Measurements from ENCODE around the gene NACC2. TPM values are rescaled to one million over a fixed set of nuclear protein-coding genes. Genes with fewer than 3 reads are reported as not detected.

The NACC2 gene
- total RNA-seq, 4 donors from 2014 or later = 22.2 to 64.3 (median 26.5) TPM

GRCh38 chr9:136016572-136017288 is 78.4 kb downstream of the NACC2 start:
- H3K4me3 ChIP-seq = no peak overlapping the region
- intact Hi-C loops (cut with DNase I; ENCODE audit: low total_unique reads) = no loop called here
- no peak overlapping the region for H3K27ac ChIP-seq
- H3K4me1 ChIP-seq = peaks cover 6 to 11% (median 8%) of the 10 kb centered on the region in 4 donors
- no peaks in the 10 kb centered on the region for H3K9me3 ChIP-seq
- peak; percentile 3 for DNase-seq
- TF ChIP-seq POLR2A (IDR thresholded peaks at IDR 0.05) (no peak), EP300 (IDR thresholded peaks at IDR 0.05; ENCODE audit: low read depth) (no peak), CTCF (IDR thresholded peaks at IDR 0.05) (no peak), POLR2AphosphoS5 (IDR thresholded peaks at IDR 0.05) (no peak)
- peaks cover 0 to 7% (median 0%) of the 10 kb centered on the region in 4 donors for H3K36me3 ChIP-seq
- WGBS, 2 donors (ENCODE audit: low coverage in 1 of 2) = 93% methylated on average over 21 of the region's 23 CpGs; no CpG with 5 or more reads in 1 of the 2 donors
- H3K27me3 ChIP-seq = no peaks in the 10 kb centered on the region
- in situ Hi-C loops (cut with MboI; ENCODE audit: low pct_ligation_motif_present in 1 of 4, low pct_unique_long_range_greater_than_20kb in 1 of 4, low sequenced_read_pairs in 3 of 4) = no loop called here

GRCh38 chr9:136015656-136016571 is 79.2 kb downstream of the NACC2 start:
- Histone ChIP-seq H3K36me3 (peaks cover 0 to 7% (median 0%) of the 10 kb centered on the region in 4 donors), H3K27ac (no peak overlapping the region), H3K27me3 (no peaks in the 10 kb centered on the region), H3K9me3 (no peaks in the 10 kb centered on the region), H3K4me3 (no peak overlapping the region), H3K4me1 (peaks cover 6 to 11% (median 9%) of the 10 kb centered on the region in 4 donors)
- in situ Hi-C loops (cut with MboI; ENCODE audit: low pct_ligation_motif_present in 1 of 4, low pct_unique_long_range_greater_than_20kb in 1 of 4, low sequenced_read_pairs in 3 of 4) = no loop called here
- peak; percentile 4 for DNase-seq
- TF ChIP-seq EP300 (IDR thresholded peaks at IDR 0.05; ENCODE audit: low read depth) (no peak), POLR2A (IDR thresholded peaks at IDR 0.05) (no peak), POLR2AphosphoS5 (IDR thresholded peaks at IDR 0.05) (no peak), CTCF (IDR thresholded peaks at IDR 0.05) (no peak)
- intact Hi-C loops (cut with DNase I; ENCODE audit: low total_unique reads) = no loop called here
- 74 to 91% methylated on average over 10 to 25 of the region's 28 CpGs for WGBS, 2 donors (ENCODE audit: low coverage in 1 of 2)

- in situ Hi-C loops (cut with MboI; ENCODE audit: low pct_ligation_motif_present in 1 of 4, low pct_unique_long_range_greater_than_20kb in 1 of 4, low sequenced_read_pairs in 3 of 4) (no loop called here), intact Hi-C loops (cut with DNase I; ENCODE audit: low total_unique reads) (no loop called here)
- no peak overlapping the region for H3K4me3 ChIP-seq
- peak; percentile 6 for DNase-seq
- H3K9me3 ChIP-seq = no peaks in the 10 kb centered on the region
- 82% methylated on average over 19 of the region's 19 CpGs; no CpG with 5 or more reads in 1 of the 2 donors for WGBS, 2 donors (ENCODE audit: low coverage in 1 of 2)
- peaks cover 0 to 7% (median 0%) of the 10 kb centered on the region in 4 donors for H3K36me3 ChIP-seq
- H3K4me1 ChIP-seq = peaks cover 6 to 11% (median 9%) of the 10 kb centered on the region in 4 donors
- no peak overlapping the region for H3K27ac ChIP-seq
- TF ChIP-seq POLR2A (IDR thresholded peaks at IDR 0.05) (no peak), EP300 (IDR thresholded peaks at IDR 0.05; ENCODE audit: low read depth) (no peak), POLR2AphosphoS5 (IDR thresholded peaks at IDR 0.05) (no peak), CTCF (IDR thresholded peaks at IDR 0.05) (no peak)
- H3K27me3 ChIP-seq = no peaks in the 10 kb centered on the region
Observed at GRCh38 chr9:136014924-136015633, 80.0 kb downstream of the NACC2 start.
